TTC549 (cell line): ENCODE measurements around the gene MAPRE2.
"Not testable (repeated sequence)": the region's sequence is repeated elsewhere in the genome, so short reads cannot be mapped to it uniquely, and the experiment has no call there.

Experiments used
- FAIRE-seq: peaks from 2 replicates; lab custom pipeline; 2012; peaks lifted over from hg19 to GRCh38; lab: Jason Lieb, UNC

Gene MAPRE2

DNA sequence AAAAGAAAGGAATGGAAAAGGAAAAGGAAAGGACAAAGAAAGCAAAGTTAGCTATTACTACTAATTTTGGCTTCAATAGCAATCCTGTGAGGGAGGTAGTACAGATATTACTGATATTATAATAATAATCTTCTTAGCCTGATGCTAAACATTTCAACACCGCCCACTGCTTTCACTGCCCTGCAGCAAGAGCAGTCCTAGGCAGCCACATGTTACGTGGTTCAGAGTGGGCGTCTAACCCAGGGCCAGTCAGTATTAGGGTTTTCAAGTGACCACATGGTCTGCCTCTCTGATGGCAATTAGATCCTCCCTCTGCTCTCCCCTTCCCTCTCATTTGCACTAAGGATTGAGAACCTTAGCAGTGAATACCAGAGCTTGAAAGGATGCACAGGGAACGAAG, 116.0 kb downstream of the MAPRE2 start:
- FAIRE-seq = no peak

DNA sequence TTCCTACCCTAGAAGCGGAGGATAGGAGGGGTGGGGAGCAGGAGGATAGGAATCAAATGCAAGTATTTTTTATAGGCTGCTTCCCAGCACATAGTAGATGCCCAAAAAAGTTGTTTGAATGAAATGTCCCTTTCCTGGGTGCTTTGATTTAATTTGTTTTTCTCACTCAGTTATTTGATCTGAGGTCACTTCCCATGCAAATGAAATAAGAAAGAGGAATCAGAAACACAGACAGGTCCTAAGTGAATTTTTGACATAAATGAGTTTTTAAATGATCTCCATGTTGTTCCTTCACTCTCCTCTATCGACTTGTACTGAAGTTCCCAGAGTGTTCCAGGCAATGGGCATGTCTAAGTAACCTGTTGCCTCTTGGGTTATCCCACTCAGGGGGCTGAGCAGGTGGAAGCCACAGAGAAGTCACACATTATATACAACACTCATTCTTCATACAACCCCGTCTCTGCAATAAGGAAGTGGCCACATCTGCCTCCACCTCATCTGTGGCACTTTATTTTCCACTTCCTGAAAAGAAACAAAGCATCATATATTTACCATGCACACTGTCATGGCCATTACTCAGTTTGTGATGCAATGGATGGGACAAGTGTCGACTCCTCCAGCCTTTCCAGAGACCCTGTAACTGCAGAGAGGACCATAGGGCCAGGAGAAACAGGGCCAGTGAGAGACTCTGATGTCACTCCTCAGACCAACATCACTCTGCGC, 117.7 kb downstream of the MAPRE2 start:
- no peak for FAIRE-seq

DNA sequence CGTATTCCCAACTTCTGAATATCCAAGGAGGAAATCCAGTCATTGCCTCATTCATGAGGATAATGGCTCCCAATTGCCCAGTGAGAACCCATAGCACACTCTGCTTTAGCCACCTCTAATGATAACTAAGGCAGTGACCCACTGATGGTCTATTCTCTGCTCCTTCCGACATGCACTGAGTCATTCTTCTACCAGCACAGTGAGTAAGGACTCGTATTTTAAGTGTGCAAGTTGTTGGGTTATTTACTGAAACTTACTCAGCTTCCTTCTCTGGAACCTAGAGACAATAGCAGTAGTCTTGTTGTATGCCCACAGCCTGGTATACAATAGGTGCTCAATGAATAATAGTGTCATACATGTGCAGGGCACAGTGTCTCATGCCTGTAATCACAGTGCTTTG, 118.6 kb downstream of the MAPRE2 start:
- no peak for FAIRE-seq

DNA sequence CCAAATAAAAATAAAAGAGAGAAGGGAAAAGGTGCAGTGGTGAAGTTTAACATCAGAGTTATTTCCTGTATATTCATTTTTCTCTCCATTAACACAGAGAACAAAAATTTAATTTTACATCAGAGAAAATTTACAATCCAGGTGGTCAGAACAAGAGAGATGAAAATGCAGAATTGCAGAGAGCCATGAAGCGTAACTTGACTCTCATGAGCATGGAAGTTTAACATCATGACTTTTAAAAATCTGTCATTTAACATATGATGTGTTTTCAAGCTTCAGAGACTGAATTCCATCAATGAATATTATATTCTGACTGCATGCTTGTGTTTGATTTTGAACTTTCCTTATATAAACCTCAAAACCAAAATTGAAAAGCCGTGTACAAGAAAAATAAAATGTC, 120.3 kb downstream of the MAPRE2 start:
- FAIRE-seq = no peak

DNA sequence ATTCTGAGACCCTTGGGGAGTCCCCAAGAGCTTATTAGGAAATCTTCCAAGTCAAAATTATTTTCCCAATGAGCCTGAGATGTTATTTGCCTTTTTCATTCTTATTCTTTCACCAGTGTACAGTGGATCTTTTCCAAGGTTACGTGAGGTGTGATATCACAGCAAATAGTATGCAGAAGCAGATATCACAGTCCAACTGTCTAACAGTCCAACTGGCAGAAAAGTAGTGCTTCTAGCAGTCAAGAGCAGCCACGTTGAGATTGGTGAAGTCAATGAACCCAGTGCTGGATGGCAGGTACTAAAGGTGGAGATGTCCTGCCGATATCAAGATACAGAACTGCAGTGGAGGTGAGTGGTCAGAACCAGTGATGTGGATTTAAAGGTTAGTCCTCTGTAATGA, 120.7 kb downstream of the MAPRE2 start:
- FAIRE-seq = no peak

DNA sequence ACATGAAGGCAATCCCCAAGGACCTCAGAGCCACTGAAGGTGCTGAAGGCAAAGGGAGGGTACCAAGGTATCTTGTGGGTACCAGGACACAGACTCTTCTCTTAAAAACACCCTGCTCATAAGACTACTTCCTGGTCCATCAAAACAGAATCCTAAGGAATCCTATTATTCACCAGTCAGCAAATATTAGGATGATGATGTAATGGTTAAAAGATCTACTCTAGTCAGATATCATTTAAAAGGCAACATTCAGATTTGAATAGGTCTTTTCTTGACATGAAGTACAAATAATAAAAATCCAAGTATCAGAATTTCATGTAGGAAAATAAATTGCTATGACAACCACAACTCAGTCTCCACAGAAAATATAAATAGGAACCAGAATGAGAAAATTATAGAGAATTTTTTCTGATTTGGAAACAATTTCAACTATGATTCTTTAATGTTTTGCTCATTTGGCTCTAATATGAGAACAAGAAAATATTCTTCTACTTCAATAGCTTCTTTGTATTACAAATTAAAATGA, 121.9 kb downstream of the MAPRE2 start:
- no peak for FAIRE-seq

DNA sequence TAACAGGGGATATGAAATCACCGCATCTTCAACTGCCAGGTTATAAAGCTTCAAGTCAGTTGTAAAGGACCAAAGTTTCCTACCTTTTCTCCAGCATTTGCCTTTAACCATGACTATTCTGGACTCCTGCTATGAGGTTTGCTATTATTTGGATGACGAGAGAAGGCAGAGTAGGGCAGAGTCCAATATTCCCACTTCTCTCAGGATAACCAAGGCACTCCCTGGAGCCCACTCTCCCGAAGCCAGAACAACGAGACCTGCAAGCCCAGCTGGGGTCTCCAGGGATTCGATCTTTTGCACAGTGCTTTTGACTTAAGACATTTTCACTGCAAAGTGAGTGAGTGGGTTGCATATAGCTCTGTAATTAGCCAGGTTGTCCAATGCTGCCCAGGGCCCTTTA, 122.5 kb downstream of the MAPRE2 start:
- no peak for FAIRE-seq

DNA sequence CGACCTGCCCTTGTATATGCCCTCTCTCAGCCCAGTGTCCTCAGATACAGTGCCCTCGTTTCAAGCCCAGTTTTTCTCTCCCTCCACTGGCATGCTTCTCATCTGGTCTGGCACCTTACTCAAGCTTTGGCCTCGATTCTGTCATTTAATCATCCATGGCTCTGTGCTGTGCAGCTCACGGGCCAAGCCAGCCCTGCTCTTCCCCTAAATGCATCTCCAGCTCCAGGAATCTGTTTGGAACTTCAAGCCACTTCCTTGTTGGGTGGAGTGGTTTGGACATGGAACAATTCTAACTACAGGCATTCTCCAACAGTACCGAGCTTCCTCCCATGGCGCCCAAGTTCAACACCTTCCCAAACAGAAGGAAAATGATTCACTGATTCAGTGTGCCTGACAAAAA, 122.9 kb downstream of the MAPRE2 start:
- no peak for FAIRE-seq

DNA sequence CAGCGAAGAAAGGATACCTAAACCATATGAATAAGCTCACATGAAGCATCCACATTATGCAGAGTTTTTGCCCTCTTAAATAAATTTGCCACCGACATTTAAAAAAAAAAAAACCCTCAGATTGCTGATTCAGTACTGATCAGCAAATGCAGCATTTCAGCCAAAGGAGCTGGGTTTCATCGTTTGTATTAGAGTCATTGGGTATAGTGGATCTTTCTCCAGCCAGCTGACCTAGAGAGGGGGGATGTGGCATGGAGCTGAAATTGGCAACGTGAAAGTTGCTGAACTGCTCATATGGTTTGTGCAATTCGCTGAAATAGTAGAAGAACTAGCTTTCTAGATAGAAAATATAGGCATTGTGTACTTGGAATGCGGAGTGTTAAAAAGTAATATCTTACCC, 126.1 kb downstream of the MAPRE2 start:
- no peak for FAIRE-seq

DNA sequence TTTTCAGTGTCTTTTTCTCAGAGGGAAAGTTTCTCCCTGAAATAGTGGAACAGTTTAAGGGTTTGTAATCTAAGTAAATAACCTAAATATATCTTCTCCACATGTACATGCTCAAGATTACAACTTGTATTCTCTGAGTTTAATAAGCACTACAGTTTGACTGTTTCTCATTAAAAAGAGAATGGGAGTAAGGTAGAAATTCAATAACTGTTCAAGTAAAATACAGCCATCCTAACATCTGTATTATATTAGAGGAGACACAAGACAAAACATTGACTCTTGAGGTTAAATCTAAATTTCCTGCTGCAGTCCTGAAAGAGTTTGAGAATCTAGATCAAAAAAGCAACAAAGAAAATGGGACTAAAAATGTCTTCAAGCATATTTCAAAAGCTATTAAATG, 126.6 kb downstream of the MAPRE2 start:
- no peak for FAIRE-seq

DNA sequence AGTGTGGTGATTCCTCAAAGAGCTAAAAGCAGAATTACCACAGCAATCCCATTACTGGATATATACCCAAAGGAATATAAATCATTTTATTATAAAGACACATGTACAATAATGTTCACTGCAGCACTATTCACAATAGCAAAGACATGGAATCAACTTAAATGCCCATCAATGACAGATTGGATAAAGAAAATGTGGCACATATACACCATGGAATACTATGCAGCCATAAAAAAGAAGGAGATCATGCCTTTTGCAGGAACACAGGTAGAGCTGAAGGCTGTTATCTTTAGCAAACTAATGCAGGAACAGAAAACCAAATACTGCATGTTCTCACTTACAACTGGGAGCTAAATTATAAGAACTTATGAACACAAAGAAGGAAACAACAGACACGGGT, 129.1 kb downstream of the MAPRE2 start:
- not testable (repeated sequence) for FAIRE-seq

DNA sequence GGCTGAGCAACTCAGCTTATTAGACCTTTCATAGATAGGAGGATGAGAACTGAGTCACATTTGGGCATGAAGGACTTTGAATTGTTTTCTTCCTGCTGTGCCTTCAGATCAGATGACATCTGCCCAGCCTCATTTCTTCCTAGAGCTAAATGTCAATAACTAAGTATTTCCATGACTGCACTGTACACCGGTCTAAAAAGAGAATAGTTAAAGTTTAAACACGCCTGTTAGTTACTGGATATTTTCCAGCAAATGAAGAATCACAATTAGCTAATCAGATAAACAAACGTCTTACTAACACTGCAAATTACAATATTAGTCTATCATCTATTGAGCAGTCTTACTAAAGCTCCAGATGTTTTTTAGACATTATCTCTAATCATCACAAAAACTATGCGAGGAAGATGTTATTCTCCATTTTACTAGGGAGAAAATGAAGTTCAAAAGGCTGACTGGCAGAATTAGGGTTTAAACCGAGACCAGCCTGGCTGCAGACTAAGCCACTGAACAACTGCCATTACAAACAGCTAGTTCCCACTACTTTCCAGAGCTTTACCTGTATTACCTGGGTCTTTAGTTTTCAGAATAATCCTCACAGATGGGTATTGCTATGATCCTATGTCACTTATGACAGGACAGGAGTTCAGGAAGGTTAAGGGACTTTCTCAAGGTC, 130.2 kb downstream of the MAPRE2 start:
- FAIRE-seq = no peak

DNA sequence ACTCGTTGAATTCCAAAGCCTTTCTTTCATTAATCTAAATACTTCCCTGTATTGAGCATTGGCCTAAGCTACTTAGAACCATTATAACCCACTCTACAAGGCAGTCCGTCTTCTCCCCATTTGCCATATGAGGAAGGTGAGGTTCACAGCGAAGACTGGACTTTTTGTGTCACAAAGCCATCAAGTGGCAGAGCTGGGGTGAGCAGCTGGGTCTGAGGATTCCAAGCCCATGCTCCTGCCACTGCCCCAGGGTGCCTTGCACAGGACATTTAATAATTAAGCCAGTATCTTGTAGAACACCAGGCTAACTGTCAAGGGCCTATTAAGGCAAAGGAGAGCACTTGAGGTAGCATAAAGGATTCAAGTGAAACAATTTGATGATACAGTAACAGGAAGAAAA, 130.8 kb downstream of the MAPRE2 start:
- no peak for FAIRE-seq

DNA sequence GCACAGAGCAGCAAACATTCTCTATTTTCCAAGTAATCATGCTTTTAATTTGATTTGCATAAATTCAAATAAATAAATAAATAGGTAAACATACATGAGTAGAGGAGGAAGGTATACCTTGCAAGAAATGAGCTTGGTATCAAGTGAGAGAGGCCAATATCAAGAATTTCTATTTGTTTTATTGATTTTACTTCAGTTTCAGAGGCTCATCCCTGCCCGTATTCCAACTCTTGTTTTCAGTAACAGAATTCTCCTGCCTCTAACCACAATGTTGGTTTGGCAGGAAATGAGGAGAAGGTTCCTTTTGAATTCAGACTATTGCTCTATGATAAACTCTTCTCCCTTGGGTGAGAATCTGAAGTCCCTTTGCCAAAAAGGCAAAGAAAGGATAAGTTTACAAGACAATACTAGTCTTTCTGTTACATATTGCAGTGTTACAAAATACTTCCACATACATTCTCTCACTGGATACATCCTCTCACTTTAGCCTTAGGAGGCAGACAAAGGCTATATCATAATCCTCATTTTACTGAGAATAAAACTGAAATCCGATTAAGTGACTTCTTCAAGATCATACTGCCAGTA, 131.3 kb downstream of the MAPRE2 start:
- FAIRE-seq = no peak

DNA sequence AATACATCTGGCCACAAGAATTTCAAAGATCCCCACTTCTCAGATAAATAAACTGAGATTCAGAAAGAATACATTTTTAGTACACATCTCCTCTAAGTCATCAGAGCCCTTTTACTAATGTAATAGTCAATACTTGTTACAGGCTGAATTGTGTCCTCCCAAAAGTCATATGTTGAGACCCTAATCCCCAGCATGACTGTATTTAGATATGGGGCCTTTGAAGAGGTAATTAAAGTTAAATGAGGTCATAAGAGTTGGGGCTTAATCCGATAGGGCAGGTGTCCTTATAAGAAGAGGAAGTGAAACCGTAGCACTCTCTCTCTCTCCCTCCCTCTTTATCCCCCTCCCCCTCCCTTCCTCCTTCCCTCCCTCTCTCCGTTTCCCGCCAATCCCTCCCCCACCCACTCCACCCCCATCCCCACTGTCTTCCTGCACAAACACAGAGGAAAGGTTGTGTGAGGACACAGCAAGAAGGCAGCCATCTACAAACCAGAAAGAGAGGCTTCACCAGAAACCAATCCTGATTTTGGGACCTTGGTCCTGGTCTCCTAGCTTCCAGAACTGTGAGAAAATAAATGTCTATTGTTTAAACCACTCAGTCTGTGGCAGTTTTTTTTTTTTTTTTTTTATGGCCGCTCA, 133.0 kb downstream of the MAPRE2 start:
- FAIRE-seq = no peak

DNA sequence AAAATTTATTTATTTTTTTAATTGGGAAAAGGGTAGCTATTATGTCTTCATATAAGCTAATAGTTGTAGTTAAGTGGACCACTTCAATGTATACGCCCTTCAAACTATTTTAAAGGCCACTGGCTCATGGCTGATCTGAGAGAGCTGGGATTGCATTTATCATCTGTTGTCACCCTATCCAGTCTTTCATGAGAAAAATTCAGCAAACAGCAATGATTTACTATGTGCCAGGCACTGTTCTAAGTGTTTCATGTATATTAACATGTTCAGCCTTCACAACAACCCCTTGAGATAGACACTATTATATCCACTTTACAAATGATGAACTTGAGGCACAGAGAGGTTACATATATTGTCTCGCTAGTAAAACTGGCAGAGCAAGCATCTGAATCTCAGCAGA, 133.5 kb downstream of the MAPRE2 start:
- no peak for FAIRE-seq

DNA sequence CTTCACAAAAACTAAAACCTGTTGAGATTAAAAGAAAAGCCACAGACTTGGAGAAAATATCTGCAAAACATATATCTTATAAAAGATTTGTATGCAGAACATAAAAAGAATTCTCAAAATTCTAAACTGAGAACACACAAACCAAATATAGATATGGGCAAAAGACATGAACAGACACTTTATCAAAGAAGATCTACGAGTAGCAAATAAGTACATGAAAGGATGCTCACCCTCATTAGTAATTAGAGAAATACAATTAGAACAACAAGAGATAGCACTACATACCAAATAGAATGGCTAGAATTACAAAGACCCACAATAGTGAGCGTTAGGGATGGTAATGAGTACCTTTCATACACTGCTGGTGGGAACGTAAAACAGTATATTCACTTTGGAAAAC, 135.7 kb downstream of the MAPRE2 start:
- no peak for FAIRE-seq

DNA sequence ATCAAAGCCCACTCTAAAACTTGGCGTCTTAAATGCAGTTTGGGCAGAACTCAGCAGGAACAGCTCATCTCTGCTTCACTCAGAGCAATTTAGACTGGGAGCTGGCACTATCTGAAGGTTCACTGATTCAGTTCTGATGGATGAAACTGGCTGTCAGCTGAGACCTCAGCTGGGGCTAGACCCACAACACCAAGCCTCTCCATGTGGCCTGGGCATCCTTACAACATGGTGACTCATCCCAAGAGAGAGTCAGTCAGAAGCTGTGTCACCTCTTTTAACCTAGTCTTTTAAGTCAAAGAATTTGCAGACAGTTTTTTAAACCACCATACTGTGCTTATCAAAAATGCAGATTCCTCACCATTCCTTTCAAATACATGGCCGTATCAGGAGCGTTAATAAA, 137.0 kb downstream of the MAPRE2 start:
- no peak for FAIRE-seq

DNA sequence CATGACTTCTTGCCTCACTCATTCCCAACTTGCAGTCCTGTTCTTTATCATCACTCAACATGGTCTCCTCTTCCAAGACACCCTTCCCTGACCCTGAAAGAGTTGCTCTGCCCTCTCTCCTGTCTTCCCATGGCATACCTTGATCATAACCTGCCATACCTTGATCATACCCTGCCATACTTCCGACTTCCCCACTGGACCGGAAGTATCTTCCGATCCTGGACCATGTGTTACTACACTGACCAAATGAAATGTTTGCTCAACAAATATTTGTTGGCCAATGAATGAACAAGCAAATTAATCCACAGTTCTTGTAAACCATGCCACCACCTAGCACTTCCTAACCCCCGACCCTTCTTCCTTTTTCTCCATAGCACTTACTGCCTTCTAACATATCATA, 138.7 kb downstream of the MAPRE2 start:
- no peak for FAIRE-seq

DNA sequence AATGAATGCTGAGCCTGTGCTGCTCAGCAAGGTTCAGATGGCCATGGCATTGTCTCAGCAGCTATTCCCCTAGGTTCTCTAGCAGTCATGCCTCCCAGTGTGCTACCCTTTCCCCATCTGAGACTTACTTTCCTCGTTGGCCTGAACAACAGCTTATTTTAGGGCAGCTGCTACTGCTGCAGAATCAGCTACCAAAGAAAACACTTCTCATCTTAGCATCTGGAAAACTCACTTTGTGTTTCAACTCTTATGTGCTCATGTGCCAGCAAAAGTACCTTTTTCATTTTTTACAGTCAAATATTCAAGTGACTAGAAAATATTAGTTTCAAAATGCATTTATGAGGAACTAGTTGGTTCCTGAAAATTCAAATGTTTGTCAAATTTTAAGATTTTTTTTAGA, 139.2 kb downstream of the MAPRE2 start:
- FAIRE-seq = no peak

DNA sequence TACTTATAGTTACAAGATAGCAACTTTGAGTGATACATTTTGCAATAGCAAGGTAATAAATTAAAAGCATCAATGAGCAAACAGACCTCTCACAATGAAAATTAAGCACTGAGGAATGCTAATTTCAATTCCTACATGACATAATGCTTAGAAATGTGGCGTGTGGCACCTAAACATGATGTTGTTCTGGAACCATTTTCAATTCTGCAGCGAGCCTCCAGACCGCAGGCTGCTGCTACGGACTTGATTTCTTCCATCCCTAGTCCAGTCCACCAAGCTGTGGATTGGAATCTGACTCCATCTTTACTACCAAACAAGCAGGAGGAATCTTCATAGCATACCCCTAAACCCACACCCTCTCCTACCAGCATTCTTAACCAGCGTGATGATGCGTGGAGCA, 140.9 kb downstream of the MAPRE2 start:
- FAIRE-seq = no peak

DNA sequence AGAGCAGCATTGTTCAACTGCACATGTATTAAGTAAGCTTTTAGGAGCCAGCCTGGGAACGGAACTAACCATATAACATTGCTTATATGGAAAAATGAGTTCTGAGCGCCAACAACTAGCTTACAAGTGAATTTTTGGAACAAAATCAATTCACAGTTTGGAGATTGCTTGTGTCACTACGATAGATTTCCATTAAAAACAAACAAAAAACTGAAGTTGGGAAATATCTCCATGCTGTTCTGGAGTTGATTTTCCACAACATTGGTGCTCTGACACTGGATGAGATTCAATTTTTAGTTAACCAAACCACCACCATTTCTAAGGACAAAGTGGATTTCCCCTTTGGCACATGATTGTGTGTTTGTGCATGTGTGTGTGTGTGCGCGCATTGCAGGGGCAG, 142.7 kb downstream of the MAPRE2 start:
- FAIRE-seq = no peak

DNA sequence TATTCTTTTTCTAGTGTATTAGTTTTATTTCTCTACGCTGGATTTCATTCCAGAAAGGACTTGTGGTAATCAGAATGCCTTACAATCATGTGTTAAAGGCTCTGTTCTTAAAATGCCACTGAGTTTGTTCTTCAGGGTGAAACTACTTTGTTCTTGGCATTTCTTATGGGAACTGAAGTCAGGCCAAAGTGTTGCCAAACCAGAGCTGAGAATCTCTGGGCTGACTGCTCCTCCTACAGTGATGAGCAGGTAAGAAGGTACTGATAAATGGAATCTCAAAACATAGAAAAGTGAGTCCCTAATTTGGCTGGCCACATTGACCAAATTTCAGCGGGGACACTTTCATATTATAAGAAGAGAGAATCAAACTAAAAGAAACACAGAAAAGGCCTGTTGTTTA, 144.6 kb downstream of the MAPRE2 start:
- FAIRE-seq = no peak
